Measurements from ENCODE around the gene OXGR1.

OXGR1 gene

GRCh38 chr13:96958286-96958891 is 35.9 kb downstream of the OXGR1 start:
- DNase-seq: no peak

GRCh38 chr13:96952595-96952994 is 41.7 kb downstream of the OXGR1 start:
- no peak for DNase-seq

- no peak for DNase-seq
These were observed 46.1 kb downstream of the OXGR1 start for GRCh38 chr13:96948127-96948526.

- no peak for DNase-seq
These were observed 46.8 kb downstream of the OXGR1 start for GRCh38 chr13:96947343-96947910.

- DNase-seq: no peak
These were observed 47.5 kb downstream of the OXGR1 start for GRCh38 chr13:96946709-96947311.

- DNase-seq: no peak
These were observed 53.3 kb downstream of the OXGR1 start for GRCh38 chr13:96940961-96941360.

GRCh38 chr13:96935901-96936300 is 58.4 kb downstream of the OXGR1 start:
- DNase-seq: no peak
